Measurements from ENCODE around the gene RIMS1.

RIMS1 gene

GRCh38 chr6:72421387-72421786, 535.0 kb downstream of the RIMS1 start:
- DNase-seq, result no peak

DNA sequence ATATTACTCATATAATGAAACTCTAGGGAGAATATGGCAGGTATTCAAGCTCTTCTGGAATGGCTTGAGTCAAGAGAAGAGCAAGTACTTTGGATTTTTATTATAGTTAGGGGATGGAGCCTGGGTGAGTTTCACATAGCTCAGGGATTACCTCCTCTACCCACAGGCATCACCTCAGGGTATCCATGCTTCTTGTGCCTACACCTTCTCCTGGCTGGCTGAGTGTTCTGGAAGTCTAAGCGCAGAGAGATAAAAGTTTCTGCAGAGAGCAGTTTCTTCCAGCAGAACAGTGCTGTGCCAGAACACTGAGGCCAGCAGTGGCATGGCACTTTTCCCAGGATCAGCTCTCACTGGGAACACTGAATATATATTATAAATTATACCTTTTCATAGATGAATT, 535.8 kb downstream of the RIMS1 start:
- no peak for DNase-seq

DNA sequence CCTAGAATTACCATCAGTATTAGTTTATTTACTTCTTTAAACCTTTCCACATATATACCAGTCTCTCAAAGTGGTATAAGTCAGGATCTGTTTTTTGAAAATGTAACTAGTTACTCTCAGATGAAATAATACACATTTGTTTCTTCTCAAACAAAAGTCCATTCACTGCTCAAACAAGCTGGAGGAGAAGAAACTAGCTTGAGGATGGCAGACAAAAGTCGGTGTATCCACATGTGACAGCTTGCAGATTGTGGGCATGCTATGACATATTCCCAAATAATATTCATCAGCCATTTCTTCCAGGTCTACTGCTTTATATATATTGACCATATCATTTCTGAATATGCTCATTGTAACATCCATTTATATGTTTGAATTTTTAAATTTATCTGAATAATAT, 538.1 kb downstream of the RIMS1 start:
- no peak for DNase-seq

DNA sequence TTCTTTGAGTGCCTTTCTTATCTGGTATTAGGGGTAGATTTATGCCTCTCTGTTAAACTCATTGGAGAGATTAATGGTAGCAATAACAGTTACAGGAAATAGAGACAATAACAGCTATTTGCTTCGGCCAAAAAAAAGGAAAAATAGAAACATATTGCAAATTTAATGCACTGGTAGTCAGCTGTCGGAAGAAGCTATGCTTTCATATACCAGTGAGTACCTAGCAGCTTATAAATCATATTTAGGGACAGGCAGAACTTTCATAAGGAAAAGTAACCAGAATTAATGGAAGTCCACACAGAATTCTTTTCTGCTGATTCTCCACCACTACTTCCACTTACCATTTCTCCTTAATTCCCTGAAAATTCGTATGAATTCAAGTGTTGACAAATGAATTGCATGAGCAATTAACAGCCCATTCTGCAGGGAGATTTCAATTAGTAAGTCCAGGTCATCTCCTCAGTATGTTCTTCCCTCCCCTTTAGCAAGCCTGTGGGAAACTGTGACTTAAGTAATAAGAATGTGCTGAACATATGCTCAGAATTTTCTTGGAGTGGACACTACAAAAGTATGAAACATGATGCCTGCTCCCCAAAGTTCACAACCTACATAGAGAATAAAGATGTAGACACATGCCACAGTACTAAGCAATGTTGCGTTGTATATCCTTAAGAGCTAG, 538.8 kb downstream of the RIMS1 start:
- no peak for DNase-seq

DNA sequence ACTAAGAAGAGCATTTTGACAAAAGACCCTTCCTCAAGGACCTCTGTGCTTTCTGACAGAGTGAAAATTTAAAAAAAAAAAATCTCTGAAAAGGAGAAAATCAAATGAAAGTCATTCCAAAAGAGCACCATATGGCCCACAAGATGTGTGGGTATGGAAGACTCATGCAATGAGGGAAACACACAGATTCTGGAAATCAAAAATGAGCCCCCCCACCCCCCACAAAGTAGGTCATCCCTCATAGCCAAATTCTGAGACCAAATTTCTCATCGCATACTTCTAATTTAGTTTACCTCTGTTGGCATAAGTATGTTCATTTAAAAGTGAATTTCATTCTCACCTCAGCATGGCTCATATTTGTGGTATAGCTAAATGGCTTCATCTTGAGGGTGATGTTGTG, 554.3 kb downstream of the RIMS1 start:
- no peak for DNase-seq

- DNase-seq, result no peak
Measured at GRCh38 chr6:72446430-72446829, 560.1 kb downstream of the RIMS1 start.
